Astrocyte (in vitro differentiated cells and primary cell): ENCODE data around the gene EIF5A.

ENCODE experiments used
- CTCF ChIP-seq: IDR thresholded peaks from 2 replicates; pipeline ENCODE4 v1.5.1; 2011; ENCODE audit warnings: low read depth, mild to moderate bottlenecking, inconsistent platforms, low read length, moderate library complexity; ENCODE audit not compliant: insufficient read depth
- EZH2 ChIP-seq: IDR thresholded peaks from 2 replicates; pipeline ENCODE4 v1.6.1; 2012; ENCODE audit warnings: mild to moderate bottlenecking, low read length, inconsistent platforms; ENCODE audit not compliant: insufficient read depth

- TF ChIP-seq CTCF: no peak
- TF ChIP-seq EZH2: no peak
Measured at GRCh38 chr17:7341842-7342241, 34.4 kb downstream of the EIF5A start.
